Hematopoietic multipotent progenitor cell treated with erythropoietin and hydrocortisone succinate and interleukin-3 and kit ligand, for 8 days (in vitro differentiated cells): Measurements from ENCODE around the gene PFKFB4.

Experiments
- DNase-seq: peaks from one replicate; pipeline ENCODE4 v3.0.0-alpha.2; 2015

PFKFB4 gene

GRCh38 chr3:48528048-48528447, 28.6 kb downstream of the PFKFB4 start:
- no peak for DNase-seq

- no peak for DNase-seq
Measured at GRCh38 chr3:48524970-48525369, 31.6 kb downstream of the PFKFB4 start.

- DNase-seq, result no peak
Measured at GRCh38 chr3:48521635-48522034, 35.0 kb downstream of the PFKFB4 start.

GRCh38 chr3:48519277-48519643, 37.3 kb downstream of the PFKFB4 start:
- DNase-seq, result no peak

- DNase-seq, result no peak
Measured at GRCh38 chr3:48518638-48519276, 37.8 kb downstream of the PFKFB4 start.

GRCh38 chr3:48518069-48518468, 38.5 kb downstream of the PFKFB4 start:
- no peak for DNase-seq

GRCh38 chr3:48516571-48516970, 40.0 kb downstream of the PFKFB4 start:
- no peak for DNase-seq

GRCh38 chr3:48514431-48515227, 42.0 kb downstream of the PFKFB4 start:
- no peak for DNase-seq

GRCh38 chr3:48511551-48511950, 45.1 kb downstream of the PFKFB4 start:
- no peak for DNase-seq

- peak; percentile 88 for DNase-seq
Measured at GRCh38 chr3:48507256-48508061, 49.1 kb downstream of the PFKFB4 start.

GRCh38 chr3:48505968-48506504, 50.6 kb downstream of the PFKFB4 start:
- DNase-seq, result peak; percentile 87

- DNase-seq, result no peak
Measured at GRCh38 chr3:48505146-48505545, 51.5 kb downstream of the PFKFB4 start.

- peak; percentile 59 for DNase-seq
Measured at GRCh38 chr3:48504051-48504946, 52.3 kb downstream of the PFKFB4 start, which contains the start of gene SHISA5. Gene SHISA5, minus strand, starts transcription at chr3:48504174. Its CDS starts 80 bp downstream, at chr3:48504094.

- peak; percentile 83 for DNase-seq
Measured at GRCh38 chr3:48503401-48504050, 53.1 kb downstream of the PFKFB4 start.

- DNase-seq, result peak; percentile 28
Measured at GRCh38 chr3:48502728-48503168, 53.9 kb downstream of the PFKFB4 start.

GRCh38 chr3:48502121-48502520, 54.5 kb downstream of the PFKFB4 start:
- no peak for DNase-seq

- DNase-seq, result no peak
Measured at GRCh38 chr3:48501196-48501595, 55.4 kb downstream of the PFKFB4 start.

- no peak for DNase-seq
Measured at GRCh38 chr3:48500656-48501055, 55.9 kb downstream of the PFKFB4 start.

- no peak for DNase-seq
Measured at GRCh38 chr3:48493203-48493501, 63.5 kb downstream of the PFKFB4 start.

- no peak for DNase-seq
Measured at GRCh38 chr3:48492461-48493202, 64.0 kb downstream of the PFKFB4 start.

GRCh38 chr3:48486952-48487351, 69.7 kb downstream of the PFKFB4 start:
- no peak for DNase-seq
